Right forelimb (tissue), 1 donor: ENCODE results near the gene ACTA2.
"Not testable (repeated sequence)": the region's sequence is repeated elsewhere in the genome, so short reads cannot be mapped to it uniquely, and the experiment has no call there.

Experiments used
- DNase-seq: peaks from one replicate; pipeline ENCODE4 v3.0.0-alpha.2; 2018

Gene ACTA2

DNA sequence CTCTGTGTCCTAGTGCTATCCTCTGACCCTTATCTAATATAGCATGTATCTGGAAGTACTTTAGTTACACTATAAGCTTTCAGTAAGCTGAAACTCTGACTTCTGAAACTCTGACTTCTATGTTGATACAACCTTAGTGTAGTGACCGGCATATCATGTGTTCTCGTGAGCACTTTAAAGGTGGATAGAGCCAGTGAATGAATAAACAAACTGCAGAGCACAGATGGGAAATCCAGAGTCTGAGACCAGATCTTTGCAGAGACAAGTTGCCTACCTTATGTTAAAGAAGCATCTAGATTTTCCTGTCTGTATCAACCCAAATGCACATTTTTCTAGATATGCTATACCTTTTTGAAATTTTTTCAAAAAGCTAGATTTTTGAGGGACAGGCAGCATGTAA lies 3.5 kb downstream of the ACTA2 start:
- DNase-seq: no peak

DNA sequence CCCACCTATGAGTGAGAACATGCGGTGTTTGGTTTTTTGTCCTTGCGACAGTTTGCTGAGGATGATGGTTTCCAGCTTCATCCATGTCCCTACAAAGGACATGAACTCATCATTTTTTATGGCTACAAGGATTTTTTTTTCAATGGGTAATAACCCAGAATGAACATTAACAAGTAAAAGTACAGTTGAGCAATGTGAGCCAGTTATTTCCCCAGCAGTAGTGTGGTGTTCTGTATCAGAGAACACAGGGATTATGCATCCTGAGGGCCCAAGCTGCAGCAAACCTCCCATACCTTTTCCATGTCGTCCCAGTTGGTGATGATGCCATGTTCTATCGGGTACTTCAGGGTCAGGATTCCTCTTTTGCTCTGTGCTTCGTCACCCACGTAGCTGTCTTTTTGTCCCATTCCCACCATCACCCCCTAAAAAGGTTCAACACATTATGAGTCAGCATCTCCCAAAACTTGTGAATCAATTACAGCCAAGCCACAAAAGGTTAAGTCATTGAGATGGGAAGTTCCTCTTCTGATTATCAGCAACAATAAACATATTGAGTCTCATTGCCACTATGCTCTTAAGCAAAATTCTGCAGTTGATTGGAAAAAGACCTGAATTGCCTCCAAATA lies 5.5 kb downstream of the ACTA2 start:
- DNase-seq: no peak

DNA sequence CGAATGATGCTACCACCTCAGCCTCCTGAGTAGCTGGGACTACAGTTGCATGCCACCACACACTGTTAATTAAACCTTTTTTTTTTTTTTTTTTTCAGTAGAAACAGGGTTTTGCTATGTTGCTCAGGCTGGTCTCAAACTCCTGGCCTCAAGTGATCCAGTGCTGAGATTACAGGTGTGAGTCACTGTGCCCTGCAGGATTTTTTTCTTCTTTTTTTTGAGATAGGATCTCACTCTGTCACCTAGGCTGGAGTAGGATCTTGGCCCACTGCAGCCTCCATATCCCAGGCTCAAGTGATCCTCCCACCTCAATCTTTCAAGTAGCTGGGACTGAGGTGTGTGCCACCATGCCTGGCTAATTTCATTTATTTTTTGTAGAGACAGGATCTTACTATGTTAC lies 6.4 kb downstream of the ACTA2 start:
- DNase-seq: no peak

DNA sequence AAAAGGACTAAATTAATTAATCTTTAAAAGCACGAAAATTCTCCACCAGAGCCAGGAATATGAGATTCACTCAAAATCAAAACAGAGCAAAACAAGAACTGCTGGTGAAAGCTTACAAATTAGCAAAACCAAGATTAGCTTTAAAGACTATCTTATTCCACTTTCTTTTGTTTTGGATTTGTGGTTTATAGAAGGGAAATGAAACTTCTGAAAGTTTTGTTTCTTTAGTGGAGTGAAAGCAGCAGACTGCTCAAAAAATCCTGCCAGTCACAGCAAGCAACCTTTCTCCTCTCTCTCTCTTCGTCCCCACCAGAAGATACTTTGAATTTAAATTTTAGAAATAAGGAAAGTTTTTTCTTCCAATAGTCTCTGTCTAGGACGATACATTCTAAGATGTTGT lies 7.8 kb downstream of the ACTA2 start:
- DNase-seq: no peak

DNA sequence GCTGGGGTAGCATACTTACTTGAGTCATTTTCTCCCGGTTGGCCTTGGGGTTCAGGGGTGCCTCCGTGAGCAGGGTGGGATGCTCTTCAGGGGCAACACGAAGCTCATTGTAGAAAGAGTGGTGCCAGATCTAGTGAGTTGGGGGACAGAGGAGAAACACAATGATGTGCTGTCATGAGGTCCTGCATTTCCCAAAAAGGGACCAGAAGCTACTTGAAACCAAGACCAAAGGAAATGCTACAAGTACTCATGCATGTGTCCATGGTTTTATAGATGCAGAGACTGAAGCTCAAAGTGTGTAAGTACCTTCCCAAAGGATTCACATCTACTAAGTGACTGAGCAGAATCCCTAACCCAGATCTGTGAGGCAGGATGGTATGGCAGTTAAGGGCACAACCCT lies 8.8 kb downstream of the ACTA2 start:
- no peak for DNase-seq

DNA sequence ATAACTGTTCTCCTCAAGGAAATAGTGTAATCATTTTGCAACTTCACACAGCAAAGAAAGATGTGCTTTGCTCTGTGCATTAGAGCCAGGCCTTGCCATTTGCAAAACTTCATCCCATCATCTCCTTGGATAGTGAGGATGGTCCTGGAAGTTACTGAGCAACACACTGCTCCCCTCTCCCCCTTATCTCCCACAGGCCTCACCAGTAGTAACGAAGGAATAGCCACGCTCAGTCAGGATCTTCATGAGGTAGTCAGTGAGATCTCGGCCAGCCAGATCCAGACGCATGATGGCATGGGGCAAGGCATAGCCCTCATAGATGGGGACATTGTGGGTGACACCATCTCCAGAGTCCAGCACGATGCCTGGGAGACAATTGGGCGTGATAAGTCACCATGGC lies 11.5 kb downstream of the ACTA2 start:
- DNase-seq: no peak

DNA sequence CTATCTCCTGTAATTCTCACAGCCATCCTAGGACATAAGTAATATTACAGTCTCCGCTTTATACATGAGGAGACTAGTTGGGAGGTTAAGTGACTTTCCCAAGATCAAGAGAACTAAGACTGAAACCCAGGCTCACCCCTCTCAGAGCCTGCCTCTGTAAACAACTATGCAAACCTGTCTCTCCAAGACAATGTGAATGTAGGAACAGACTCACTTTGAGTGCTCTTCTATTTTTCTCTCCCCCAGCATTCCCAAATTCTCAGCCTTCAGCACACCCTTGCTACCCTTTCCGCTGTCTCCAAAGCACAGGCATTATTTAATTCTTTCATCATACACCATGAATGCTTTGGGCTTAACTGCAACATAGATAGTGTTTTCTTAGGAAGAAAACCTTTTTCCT lies 13.6 kb downstream of the ACTA2 start:
- no peak for DNase-seq

DNA sequence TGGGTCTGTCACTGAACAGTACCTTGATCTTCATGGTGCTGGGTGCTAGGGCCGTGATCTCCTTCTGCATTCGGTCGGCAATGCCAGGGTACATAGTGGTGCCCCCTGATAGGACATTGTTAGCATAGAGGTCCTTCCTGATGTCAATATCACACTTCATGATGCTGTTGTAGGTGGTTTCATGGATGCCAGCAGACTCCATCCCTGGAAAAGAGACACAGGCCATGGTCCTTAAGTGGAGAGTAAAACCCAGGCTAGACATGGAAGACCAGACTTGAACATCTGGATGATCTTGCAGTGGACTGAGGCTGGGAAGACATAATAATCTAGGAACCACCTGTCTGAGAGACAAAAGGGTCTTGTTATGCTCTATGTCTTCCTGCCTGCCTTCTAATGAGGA lies 14.5 kb downstream of the ACTA2 start:
- no peak for DNase-seq

DNA sequence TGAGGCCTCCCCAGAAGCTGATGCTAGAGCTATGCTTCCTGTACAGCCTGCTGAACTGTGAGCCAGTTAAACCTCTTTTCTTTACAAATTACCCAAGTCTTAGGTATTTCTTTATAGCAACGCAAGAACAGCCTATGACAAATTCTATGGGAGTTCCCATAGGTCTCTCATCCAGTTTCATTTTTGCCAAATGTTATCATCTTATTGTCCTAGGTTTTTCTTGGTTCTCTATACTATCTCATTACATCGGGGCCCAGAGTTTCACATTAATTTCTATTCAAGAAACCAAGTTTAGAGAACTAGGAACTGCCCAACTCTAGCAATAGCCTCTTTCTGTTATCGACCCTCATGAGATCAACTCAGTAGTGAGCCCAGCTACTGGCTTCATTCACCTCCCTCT lies 15.9 kb downstream of the ACTA2 start:
- DNase-seq: no peak

DNA sequence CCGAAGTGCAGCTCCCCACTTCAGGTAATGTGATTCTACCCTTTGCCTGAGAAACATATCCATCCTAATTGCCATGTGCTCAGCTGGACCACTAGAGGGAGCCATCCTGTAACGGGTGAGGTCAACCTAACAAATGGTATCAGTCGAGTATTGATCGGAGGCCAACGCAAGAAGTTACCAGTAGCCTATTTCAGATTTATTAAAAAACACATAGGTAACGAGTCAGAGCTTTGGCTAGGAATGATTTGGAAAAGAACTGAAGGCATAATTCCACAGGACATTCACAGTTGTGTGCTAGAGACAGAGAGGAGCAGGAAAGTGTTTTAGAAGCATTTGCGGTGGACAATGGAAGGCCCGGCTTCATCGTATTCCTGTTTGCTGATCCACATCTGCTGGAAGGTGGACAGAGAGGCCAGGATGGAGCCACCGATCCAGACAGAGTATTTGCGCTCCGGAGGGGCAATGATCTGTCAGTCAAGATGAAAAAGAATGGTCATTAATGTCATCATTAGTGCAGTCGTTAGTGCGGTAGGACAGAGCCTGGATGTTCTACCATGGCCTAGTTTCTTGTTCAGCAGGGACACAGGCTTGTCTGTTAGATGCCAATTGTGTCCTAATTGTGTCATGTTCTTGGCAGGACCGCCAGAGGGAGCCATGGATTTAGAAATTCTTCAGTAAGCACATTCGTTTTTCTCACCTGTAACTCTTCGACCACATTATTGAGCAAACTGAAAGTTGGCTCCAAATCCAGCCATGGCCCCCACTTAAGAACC lies 17.5 kb downstream of the ACTA2 start:
- DNase-seq: peak; percentile 77

DNA sequence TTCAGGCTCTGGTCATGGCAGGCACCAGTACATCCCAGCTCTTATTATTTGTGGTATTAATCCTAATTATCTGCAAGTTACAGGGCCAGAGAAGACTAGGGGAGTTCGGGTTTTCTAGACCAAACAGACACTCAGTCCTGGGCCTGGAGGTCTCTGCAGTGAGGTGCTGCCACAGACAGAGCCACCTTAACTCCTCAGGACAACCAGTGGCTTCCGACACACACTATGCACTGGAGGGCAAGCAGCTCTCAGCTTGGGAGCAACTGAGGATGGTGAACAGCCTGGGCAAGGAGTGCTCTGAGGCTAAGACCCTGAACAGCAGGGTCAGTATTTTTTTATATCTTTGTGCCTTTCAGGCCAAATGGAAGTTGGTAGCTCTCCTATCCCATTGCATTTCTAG lies 19.0 kb downstream of the ACTA2 start:
- no peak for DNase-seq

DNA sequence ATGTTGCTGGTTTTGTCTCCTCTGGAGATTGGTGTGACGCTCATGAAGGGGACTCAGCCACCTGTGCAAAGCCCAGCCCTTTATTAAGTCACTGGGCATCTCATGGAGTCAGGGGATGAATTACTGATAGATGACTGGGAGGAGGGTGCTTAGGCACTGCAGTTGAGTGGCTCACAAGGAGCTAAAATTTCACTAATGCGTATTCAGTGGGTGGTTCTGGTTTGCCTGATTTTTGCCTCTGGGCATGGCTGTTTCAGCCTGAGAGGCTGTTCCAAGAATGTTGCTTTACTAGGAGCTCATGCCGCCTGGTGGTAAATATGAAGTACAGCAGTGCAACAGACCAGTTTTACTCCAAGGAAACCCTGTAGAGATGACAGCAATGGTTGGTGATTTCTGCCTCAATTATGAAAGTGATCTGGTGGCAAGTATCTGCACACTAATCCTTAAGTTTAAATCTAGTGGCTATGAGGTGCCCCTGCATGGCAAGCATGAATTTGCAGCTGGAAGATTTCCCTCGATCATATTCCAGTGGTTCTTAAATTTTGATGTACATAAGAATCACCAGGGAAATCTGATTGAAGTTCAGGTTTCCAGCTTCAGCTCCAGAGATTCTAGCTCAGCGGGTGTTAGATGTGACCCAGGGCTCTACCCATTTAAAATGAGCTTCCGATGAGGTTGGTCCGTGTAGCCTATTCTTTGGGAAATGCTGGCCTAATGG lies 19.9 kb downstream of the ACTA2 start:
- DNase-seq: peak; percentile 67

DNA sequence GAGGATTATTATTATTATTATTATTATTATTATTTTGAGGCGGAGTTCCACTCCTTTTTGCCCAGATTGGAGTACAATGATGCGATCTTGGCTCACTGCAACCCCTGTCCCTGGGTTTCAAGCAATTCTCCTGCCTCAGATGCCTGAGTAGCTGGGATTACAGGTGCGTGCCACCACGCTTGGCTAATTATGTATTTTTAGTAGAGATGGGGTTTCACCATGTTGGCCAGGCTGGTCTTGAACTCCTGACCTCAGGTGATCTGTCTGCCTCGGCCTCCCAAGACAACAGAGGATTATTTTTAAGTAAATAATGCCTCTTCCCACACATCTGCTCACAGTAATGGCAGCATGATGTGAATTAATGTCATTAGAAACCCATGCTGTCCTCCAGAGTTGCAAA lies 20.5 kb downstream of the ACTA2 start:
- not testable (repeated sequence) for DNase-seq

DNA sequence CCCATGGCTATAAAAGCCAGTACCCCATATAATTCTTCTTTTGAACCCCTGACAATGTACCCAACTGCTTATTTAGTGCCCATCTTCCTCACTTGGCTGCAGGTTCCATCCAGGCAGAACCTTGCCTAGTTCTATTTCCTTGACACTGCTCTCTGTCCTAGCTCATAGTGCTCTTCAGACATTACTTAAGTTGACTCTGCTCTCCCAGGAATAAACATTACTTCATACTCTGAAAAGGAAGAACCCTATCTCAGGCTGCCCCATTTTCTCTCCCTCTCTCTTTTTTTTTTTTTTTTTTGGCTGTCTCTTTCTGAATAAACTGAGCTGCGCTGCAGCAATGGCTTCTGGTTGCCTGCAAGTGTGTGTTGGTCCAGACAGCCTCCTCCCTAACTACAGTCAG lies 21.0 kb downstream of the ACTA2 start:
- no peak for DNase-seq

DNA sequence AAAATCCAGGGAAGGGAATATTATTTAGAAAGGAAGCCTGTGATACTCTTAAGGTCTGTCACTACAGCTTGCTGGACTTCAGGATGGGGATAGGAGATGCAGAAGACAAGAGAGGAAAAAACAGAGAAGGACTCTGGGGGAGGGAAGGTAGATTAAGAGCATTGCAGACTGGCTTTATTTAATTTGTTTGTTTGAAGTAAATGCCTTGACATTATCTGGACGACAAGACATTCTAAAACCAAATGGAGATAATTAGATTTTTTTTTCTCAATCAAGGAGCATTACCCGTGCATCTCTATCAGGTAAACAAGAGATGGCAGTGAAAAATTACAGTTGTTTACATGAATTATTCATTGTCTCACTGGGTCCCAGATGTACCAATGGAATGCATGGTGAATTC lies 24.3 kb downstream of the ACTA2 start:
- no peak for DNase-seq

DNA sequence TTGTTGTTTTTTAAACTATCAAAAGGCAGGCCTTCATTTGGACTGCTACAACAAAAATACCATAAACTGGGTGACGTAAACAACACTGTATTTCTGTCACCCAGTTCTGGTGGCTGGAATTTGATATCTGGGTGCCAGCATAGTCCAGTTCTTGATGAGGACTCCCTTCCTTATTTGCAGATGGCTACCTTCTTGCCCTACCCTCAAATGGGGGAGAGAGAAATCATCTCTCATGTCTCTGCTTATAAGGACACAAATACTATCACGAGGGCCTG lies 25.2 kb downstream of the ACTA2 start:
- DNase-seq: no peak

DNA sequence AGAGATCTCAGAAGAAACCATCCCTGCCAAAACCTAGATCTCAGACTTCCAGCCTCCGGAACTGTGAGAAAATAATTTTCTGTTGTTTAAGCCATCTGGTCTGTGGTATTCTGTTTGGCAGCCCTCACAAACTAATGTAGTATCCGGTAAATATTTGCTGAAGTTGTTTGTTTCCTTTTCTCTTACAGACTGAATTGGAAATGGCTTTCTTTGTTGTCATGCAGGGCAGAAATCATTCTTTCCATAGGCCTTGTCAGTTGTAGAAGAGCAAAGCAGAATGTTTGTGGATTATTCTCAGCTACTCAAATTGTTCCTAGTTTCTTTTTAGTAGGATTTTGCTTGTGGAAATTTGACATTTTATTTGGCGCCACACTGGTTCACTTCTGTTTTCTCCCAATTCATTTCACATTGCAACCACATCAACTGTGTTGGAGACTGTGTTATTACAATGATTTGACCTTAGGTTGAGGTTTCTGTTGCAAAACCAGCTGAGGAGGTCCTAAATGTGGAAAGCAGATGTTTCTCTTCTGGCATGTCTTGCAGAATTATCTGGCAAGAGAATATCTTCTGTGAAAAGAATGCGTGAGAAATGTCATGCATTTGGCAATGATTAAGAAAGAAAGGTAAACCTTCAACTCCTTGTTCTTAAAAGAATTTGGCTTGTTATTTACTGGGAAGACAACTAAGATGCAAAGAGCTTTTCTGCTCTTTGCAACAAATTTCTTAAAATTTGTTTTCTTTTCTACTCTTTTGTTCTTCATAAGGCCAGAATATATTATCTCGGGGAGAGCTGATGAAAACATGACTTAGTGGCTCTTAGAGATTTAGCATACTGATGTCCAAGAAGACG lies 25.8 kb downstream of the ACTA2 start:
- no peak for DNase-seq

DNA sequence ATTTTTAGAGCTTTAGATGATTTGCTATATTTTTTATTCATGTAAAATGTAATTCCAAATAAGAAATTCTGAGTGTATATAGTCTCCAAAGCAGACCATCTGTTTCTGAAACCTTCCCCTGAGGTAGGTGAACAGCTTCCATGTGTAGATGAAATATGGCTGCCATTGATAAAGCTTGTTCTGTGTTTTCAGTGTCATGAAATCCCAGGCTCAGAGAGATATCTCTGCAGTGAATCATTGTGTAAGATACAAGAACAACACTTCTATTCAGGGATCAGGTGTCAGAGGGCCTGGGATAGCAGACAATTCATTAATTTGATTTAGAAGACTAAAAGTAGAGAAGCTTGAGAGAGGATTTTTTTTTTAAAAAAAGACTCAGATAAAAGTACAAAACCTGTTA lies 29.1 kb downstream of the ACTA2 start:
- no peak for DNase-seq

DNA sequence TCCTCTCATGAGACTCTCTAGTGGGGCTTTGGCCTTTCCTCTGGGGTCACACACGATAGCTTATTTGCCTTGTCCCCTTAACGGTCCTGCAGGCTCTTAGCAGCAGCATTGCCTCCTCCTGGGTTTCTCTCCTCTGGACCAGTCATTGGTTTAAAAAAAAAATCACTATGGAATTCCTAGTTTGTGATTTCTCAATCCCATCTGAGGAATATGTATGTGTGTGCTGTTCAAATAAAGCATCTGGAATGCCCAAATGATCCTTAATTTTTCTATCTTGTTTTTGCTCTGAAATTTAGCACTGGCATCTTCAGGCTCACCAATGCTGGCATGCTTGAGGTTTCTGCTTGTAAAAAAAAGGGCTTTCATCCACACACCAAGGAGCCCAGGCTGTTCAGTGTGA lies 30.5 kb downstream of the ACTA2 start:
- no peak for DNase-seq

DNA sequence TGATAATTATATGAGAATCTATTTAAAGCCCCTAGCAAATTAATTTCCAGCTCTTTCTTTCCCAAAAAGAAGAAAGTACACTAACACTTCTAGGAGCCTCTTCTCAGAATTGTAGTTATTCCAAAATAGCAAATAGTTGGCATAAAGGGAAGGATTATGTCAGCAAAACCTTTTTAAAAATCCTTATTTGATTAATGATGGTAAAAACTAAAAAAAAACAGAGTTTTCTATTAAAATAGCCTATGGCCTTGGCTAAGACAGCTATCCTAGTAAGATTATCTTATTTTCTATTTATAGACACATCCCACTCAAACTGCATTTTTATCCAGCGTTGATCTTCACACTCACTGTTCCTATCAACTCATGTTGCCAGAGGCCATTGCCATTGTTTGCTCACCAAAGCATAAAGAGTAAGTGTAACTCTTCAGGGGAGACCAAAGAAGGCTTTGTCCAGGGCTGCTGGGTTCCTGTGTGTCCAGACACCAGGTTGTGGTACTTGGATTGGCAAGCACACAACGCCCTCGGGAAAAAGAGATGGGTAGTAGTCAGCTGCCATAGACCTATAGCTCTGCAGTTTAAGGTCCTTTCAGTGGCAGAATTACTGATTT lies 31.5 kb downstream of the ACTA2 start:
- no peak for DNase-seq

DNA sequence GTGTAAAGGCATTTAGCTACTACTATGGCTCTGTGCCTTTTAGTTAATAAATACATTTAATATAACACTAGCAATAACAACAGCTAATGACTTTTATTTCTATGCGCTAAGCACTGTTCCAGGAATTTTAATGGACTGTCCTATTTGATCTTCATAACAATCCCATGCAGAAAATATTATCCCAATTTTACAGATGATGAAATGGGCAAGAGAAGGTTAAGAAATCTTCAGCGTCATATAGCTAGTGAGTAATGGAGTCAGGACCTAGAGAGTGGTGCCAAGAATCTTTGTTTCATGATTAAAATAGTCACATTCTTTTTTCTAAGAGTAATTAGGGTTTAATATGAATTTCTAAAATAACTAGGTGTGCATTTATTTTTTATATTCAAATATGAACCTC lies 32.4 kb downstream of the ACTA2 start:
- no peak for DNase-seq

DNA sequence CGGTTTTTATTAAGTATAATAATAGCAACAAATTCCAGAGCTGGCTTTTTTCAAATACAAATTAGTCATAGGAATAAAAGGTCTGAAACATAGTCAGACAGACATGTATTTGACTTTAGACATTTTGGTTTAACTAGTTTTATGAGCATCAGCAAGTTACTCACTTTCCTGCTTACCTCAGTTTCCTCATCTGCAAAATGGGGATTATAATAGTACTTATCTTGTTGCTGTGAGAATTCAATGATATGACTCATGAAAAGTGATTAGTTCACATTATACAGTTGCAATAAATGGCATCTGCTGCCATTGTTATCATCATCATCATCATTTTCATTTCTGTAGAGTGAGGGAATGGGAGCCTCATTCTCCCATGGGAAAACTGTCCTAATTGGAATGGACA lies 33.5 kb downstream of the ACTA2 start:
- DNase-seq: no peak
